GM21529 (cell line): ENCODE data around the gene GPR85.
"Not testable (repeated sequence)": the region's sequence is repeated elsewhere in the genome, so short reads cannot be mapped to it uniquely, and the experiment has no call there.

ENCODE experiments used
- ATAC-seq: cut with Tn5 transposase; IDR thresholded peaks from one replicate; pipeline ENCODE4 v1.9.1; 2021; ENCODE audit not compliant: unreplicated experiment

GPR85 gene

GRCh38 chr7:113084496-113085172 is 2.0 kb downstream of the GPR85 start:
- ATAC-seq, result no peak

DNA sequence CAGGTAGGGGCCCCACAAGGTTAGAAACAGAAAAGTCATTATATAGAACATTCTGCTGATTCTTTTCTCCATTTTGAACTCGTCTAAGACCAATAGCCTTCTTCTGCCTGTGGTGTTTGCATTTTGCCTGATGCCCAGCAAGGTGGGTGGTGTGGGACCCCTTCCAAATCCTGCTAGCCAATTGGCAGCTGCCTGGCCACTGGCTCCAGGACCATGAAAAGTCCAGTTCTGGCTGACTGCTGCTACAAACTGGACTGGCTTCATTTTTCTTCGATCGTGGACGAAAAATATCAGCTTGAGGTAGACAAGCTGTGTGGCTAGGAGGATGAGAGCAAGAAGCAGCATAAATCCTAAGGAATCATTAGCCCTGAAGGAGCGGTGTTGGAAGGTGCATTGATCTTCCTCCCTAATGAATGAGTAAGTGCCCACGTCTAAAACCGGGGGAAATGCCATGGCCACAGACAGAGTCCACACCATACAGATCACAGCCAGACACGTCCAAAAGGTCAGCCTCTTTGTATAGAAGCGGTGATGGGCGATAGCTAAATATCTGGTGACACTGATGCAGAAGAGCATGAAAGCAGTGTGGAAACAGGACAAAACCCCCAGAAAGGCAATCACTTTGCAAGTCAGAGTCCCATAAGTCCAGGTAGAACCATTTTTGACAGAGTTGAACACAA is 2.7 kb downstream of the GPR85 start:
- no peak for ATAC-seq

- peak; percentile 55 for ATAC-seq
Observed at GRCh38 chr7:113083132-113083815, 3.4 kb downstream of the GPR85 start.

DNA sequence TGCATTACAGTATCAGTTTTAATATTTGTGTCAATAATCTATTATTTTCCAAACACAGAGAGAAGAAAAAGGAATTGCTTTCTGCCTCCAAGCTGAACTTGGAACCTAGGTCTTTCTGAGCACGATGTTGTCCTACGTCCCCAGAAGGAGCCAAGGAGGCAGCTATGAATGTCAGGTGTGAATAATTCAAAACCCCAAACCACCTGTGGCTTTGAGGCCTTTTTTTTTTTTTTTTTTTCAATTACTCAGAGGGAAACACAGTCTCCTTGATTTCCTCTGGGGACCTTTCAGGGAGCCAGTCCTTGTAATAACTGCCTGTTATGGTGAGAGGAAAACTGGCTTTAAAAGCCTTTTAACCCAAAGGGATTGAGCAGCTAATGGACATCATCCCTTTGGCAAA is 8.3 kb downstream of the GPR85 start:
- no peak for ATAC-seq

- ATAC-seq, result no peak
Observed at GRCh38 chr7:113076703-113077102, 9.9 kb downstream of the GPR85 start.

- peak; percentile 73 for ATAC-seq
Observed at GRCh38 chr7:113071465-113071864, 15.2 kb downstream of the GPR85 start.

DNA sequence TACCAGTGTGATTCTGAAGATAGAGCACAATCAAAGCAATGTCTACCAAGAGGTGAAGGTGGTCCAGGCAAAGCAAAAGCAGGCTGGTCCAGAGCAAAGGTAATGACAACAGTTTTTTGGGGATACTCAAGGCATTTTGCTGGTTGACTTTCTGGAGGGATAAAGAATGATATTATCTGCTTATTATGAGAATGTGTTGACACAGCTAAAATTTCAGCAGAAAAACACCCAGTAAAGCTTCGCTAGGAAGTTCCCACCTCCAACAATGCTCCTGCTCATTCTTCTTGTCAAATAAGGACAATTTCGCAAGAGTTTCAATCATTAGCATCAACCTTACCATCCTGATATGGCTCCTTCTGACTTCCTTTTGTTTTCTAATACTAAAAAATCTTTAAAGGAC is 24.1 kb downstream of the GPR85 start:
- no peak for ATAC-seq

- peak; percentile 61 for ATAC-seq
Observed at GRCh38 chr7:113060100-113060499, 26.5 kb downstream of the GPR85 start.

DNA sequence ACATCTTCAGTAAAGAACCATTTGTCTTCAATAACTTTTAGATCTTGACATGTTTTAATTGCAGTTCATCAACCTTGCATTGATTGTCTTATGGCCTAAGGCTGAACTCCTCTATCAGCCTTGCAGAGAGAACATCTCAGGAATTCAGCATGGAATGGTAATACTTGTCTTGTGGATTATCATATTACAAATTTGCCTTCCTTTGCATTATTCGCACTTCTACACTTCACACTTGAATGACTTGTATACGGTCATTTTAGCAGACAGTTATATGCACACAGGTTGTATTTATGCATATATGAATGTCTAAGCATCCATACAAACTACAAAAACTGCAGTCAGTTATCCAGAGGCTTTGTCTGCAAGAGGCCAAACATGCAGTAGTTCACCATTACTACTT is 31.7 kb downstream of the GPR85 start:
- no peak for ATAC-seq

GRCh38 chr7:113054272-113054671 is 32.4 kb downstream of the GPR85 start:
- ATAC-seq, result not testable (repeated sequence)

GRCh38 chr7:113049221-113049620 is 37.4 kb downstream of the GPR85 start:
- ATAC-seq, result not testable (repeated sequence)

DNA sequence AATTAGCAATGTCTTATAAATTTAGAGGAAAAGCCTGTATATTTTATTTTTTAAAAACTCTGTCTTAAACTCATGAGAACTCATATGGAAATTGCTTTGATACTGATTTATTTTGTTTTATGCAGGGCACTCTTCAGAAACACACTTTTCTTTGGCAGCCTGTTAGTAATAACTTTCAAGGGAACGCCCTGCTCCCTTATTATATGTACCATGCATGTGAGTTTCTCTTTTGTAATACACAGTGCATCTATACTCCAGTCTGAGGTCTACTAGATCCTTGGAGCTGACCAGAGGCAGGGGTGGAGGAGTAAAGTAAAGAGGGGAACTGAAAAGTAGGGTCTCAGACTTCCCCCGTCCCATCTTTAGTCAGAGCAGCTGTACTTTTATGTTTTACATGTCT is 40.2 kb downstream of the GPR85 start:
- ATAC-seq, result no peak

GRCh38 chr7:113045379-113045778 is 41.2 kb downstream of the GPR85 start:
- ATAC-seq, result no peak

GRCh38 chr7:113044394-113044793 is 42.2 kb downstream of the GPR85 start:
- ATAC-seq, result no peak

GRCh38 chr7:113040849-113041248 is 45.8 kb downstream of the GPR85 start:
- no peak for ATAC-seq

- no peak for ATAC-seq
Observed at GRCh38 chr7:113033959-113034358, 52.7 kb downstream of the GPR85 start.
